GM12875 (cell line): ENCODE measurements around the gene MST1.
A peak's percentile ranks its signal among the peaks of the same experiment; 100 is the strongest.

Experiments
- H3K4me3 ChIP-seq: one replicate; pipeline ENCODE4 v1.5.1; 2011; ENCODE audit warnings: low read depth, low read length, control low read depth
- CTCF ChIP-seq: IDR thresholded peaks from 2 replicates; pipeline ENCODE4 v1.5.1; 2011; ENCODE audit warnings: low read depth, mild to moderate bottlenecking, control low read depth, inconsistent platforms, low read length, moderate library complexity, borderline replicate concordance; ENCODE audit not compliant: insufficient read depth

The MST1 gene

DNA sequence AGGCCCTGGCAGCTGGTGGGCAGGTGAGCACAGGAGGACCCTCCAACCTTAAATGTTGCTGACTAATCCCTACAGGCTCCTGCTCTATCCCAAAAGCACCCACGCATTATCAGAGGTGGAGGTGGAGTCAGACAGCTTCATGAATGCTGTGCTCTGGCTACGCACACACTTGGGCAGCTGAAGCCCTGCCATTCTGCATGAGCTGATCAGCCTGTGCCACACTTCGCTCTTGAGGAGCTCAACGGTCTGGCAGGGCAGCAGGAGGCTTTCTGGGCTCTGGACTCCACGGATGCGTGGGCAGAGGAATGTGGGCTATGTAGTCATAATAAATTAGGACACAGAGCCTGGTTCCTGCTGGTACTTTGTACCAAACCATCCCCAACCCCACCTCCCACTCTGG, 6.1 kb downstream of the MST1 start:
- TF ChIP-seq CTCF, result no peak

DNA sequence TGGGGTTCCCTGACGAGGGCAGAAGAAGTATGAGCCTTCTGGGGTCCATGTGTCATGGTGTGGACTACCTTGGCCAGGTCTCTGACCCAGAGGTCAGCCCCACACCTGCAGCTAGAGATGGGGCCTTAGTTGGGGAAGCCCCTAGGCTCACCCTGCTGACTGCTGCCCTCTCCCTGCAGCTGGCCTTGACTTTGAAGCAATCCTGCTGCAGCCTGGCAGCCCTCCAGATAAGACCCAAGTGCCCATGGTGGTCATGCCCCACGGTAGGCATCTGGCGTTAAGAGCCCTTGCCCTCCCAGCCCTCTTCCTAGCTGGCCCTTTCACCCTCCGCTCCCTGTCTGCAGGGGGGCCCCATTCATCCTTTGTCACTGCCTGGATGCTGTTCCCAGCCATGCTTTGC, 7.7 kb downstream of the MST1 start:
- TF ChIP-seq CTCF, result no peak
- H3K4me3 ChIP-seq, result no peak overlapping the region

More for the DNA sequence above, 6.1 kb downstream of the MST1 start:
- H3K4me3 ChIP-seq, result no peak overlapping the region

DNA sequence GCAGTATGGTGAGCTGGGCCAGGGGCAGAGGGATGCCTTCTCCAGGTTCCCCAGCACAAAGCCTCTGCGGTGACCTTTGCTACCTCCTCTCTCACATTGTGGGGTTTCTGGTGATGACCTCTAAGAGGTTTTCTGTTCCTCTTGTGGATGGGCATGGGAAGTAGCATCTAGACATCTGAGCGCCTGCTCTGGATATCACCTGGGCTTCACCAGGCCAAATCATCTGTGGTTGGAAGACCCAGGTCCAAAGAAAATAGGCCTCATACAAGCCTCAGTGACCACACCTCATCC, 8.1 kb downstream of the MST1 start:
- H3K4me3 ChIP-seq, result no peak overlapping the region
- no peak for TF ChIP-seq CTCF

DNA sequence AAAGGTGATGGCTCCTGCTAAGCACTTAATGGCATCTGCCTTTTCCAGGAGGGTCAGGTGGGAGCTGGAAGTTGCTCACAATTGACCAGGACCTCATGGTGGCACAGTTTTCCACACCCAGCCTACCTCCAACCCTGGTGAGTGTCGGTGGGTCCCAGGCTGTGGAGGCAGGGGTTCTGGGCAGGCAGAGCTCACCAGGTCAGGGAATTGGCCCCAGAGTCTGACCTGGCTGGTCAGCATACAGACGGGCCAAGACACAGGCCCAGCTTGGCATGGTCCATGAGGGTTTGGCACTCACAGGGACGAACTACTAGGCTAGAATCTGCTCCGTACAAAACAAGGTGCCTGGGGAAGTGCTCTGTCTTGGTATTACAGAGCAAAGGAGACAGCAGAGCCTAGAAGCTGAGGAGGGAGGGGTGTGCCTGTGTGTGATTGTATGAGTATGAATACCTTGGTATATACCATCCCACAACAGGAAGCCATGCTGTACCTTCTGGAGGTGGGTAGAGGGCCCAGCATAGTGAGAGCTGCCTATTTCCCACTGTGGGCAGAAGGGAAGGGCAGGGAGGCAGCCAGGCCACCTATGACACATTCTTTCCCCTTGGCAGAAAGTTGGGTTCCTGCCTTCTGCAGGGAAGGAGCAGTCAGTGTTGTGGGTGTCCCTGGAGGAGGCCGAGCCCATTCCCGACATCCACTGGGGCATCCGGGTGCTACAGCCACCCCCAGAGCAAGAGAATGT, 8.6 kb downstream of the MST1 start:
- TF ChIP-seq CTCF, result no peak
- H3K4me3 ChIP-seq, result no peak overlapping the region

GRCh38 chr3:49675912-49676311, 13.4 kb downstream of the MST1 start:
- no peak overlapping the region for H3K4me3 ChIP-seq
- TF ChIP-seq CTCF, result no peak

DNA sequence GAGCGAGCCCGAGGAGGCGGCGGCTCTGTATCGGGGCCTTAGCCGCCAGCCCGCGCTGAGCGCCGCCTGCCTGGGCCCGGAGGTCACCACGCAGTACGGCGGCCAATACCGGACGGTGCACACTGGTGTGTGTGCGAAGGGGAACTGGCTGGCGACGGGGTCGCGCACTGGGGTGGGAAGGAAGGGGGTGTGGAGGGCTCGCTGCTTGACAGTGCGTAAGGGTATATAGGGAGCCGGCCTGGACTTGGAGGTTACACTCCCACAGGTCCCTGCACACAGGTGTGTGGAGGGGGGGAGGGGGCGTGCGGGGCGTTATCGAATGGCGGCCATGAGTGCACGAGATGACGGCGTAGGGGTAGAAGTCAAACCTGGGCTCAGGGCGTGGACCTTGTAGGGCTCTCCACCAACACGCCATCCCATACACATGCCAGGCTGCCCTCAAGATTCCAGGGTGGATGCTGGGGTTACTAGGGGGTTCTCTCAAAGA, 14.7 kb downstream of the MST1 start:
- TF ChIP-seq CTCF, result no peak
- H3K4me3 ChIP-seq, result peak overlapping the region; percentile 83

DNA sequence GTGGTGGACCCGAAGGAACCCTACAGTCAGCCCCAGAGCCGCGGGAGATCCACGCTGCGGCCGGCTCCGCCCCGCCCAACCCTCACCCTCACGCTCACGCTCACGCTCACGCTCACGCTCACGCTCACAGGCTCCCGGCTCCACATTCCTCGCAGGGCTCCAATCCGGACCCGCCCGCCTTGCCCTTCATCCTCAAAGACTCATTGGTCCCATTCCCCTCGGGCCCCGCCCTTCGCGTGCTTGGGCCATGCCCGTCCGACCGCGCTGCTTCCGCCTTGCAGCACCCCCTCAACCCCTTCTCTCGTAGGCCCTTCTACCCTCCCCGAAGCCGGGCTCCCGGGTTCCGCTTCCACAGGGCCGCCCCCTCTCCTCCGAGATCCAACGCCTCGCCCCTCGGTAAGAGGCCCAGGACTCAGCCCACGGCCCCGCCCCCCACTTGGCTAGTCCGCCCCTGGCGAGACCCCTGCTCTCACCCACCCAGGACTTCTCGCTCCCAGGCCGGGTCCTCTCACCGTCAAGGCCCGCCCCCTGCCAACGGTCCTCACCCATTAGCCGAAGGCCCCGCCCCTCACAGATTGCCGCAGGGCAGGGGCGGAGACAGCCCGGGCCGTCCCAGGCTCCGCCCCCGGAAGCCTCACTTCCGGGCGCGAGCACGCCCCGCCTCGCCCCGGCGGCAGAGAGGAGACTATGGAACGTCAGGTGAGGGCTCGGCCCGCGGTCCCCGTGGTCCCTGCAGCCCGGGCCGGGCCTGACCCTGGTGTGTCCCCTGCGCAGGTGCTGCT, 15.4 kb downstream of the MST1 start, which contains the start of gene APEH:
APEH (plus strand) TSS at position 637 of the 782 bp plus-strand sequence; CDS start at position 688, 51 bp downstream.
- no peak for TF ChIP-seq CTCF
- H3K4me3 ChIP-seq, result peak within 1 kb of the TSS; percentile 83
